Right kidney (tissue), 9 donors: ENCODE data around the gene PRR16.
"Not testable (repeated sequence)": the region's sequence is repeated elsewhere in the genome, so short reads cannot be mapped to it uniquely, and the experiment has no call there.

Experiments used
- DNase-seq: peaks from one replicate; pipeline ENCODE4 v3.0.0-alpha.2; 2016
- long read RNA-seq, 8 donors: transcript quantifications; one replicate each; lab custom pipeline, GENCODE V29; 2026

The PRR16 gene
- long read RNA-seq, donor 1, result 0 reads
- long read RNA-seq, donor 2, result 0 reads
- long read RNA-seq, donor 3, result 0 reads
- long read RNA-seq, donor 4, result 0 reads
- long read RNA-seq, donor 5, partial matches to known transcripts, result 6 of 6 reads
- long read RNA-seq, donor 5, other reads (novel, unspliced or antisense), result 0 of 6 reads
- long read RNA-seq, donor 6, result 0 reads
- long read RNA-seq, donor 7, partial matches to known transcripts, result 5 of 5 reads
- long read RNA-seq, donor 7, other reads (novel, unspliced or antisense), result 0 of 5 reads
- long read RNA-seq, donor 8, partial matches to known transcripts, result 5 of 5 reads
- long read RNA-seq, donor 8, other reads (novel, unspliced or antisense), result 0 of 5 reads

DNA sequence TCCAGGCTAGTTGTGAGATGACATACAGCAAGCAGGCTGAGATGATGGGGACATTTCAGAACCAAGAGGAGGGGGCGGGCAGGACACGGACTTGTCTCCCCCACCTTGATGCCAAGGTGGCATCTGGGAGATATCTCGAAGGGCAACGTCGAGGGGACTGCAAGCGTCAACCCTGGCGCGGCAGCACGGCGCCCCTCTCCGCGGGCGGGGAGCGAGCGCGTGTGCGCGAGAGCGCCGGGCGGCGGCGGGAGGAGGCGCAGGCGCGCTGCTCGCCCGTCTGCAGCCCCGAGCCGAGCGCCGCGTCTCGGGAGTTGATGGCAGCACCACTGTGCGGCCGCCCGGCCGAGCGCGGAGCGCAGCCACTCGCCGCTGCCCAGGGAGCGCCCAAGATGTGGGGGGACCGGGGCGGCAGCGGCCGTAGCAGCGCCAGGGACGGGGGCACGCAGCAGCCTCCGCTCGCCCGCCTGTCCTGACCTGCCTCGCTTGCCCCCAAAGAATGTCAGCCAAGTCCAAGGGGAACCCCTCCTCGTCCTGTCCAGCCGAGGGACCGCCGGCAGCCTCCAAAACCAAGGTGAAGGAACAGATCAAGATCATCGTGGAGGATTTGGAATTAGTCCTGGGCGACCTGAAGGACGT lies at the start of gene PRR16:
Gene PRR16, plus strand, starts transcription at position 310 of the 636 bp plus-strand sequence.
- peak; percentile 75 for DNase-seq

DNA sequence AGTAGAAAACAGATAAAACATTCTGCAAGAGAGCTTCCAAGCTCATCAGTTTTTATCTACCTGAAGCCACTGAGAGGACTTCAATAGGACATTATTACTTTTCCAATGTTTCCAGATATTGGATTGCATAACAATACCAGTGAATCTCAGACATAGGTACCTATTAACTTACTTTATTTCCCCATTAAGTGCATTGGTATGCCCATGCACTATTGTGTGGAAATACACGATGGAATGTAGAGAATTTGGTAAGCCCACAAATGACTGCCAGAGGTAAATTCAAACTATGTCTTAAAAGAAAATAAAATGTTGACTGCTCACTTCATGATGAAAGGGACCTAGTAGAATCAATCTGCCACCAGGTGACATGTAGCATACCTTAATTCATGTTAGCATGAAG lies 48.1 kb upstream of the PRR16 start:
- no peak for DNase-seq

DNA sequence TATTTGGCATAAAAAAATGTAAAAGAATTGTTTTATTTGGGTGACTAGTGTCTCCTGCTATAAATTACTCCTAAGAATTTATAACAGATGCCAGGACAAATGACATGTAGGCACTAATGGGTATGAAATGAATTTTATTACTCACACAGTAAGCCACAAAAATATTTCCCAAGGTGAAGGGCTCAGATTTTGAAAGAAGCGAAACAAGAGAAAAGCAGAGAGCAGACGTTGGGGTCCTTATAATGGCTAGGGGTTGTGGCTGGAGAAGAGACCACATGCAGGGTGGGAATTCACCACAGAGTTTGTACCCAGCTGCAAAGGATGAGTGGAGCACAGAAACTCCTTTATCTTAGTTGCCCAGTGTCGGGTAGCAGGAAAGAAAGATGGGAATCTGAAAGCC lies 45.0 kb upstream of the PRR16 start:
- no peak for DNase-seq

DNA sequence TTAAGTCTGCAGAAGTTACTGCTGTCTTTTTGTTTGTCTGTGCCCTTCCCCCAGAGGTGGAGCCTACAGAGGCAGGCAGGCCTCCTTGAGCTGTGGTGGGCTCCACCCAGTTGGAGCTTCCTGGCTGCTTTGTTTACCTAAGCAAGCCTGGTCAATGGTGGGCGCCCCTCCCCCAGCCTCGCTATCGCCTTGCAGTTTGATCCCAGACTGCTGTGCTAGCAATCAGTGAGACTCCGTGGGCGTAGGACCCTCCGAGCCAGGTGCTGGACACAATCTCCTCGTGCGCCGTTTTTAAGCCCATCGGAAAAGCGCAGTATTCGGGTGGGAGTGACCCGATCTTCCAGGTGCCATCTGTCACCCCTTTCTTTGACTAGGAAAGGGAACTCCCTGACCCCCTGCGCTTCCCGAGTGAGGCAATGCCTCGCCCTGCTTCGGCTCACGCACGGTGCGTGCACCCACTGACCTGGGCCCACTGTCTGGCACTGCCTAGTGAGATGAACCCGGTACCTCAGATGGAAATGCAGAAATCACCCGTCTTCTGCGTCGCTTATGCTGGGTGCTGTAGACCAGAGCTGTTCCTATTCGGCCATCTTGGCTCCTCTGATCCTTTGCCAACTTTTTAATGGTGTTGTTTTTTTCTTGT lies 37.3 kb upstream of the PRR16 start:
- not testable (repeated sequence) for DNase-seq

DNA sequence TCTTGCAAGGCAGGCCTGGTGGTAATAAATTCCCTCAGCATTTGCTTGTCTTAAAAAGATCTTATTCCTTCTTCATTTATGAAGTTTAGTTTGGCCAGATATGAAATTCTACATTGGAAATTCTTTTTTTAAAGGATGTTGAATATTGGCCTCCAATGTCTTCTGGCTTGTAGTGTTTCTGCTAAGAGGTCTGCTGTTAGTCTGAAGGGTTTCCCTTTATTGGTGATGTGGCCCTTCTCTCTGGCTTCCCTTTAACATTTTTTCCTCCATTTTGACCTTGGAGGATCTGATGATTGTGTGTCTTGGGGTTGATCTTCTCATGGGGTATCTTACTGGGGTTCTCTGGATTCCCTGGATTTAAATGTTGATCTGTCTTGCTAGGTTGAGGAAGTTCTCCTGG lies 33.5 kb upstream of the PRR16 start:
- no peak for DNase-seq

DNA sequence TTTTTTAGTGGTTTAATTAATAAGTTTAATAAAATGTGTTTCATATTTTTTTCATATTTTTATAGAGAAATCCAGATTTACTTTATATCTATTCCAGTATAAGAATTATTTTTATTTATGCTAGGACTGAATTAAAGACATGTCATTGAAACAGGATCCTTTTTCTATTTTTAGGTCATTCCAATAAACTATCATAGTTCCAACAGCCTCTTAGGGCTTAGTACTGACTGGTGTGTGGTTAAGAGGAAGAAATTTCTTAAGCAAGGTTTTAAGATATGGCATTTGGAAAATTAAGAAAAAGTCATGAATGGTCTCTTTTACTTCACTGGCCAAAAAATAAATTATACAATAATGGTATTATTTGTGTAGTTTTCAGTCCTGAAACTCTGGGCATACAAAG lies 31.2 kb upstream of the PRR16 start:
- no peak for DNase-seq

DNA sequence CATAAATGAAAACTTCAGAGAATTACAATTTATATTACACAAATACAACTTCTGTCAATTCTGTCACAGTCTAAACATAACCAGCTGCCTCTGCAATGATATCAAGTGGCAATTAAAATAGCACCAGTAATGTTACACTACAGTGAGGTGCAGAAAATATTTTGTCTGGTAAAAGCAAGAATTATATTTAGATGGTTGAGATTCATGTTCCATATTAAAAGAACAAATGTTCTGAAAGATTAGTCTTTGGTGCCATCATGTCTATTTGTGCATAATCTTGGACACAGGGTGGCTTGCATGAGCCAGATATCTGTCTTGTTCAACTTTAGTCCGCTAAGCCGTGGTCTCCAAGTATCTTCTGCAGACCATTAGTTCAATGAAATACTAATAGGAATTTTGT lies 29.0 kb upstream of the PRR16 start:
- no peak for DNase-seq

DNA sequence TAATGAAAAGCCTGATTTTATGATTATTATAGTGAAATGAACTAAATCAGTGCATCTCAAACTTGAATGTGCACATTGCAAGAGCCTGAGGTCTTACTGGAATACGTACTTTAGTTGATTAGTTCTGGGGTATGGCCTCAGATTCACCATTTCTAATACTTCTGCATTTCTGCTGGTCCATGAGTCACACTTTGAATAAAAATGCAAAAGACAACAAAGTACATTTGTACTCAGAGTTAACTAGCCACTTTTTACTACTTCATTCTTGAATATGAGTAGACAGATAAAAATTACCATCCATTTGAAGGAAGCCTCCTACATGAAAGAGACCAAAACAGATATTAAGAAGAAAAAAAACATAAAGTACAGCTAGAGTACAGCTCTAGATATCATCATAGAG lies 27.1 kb upstream of the PRR16 start:
- DNase-seq, result no peak

DNA sequence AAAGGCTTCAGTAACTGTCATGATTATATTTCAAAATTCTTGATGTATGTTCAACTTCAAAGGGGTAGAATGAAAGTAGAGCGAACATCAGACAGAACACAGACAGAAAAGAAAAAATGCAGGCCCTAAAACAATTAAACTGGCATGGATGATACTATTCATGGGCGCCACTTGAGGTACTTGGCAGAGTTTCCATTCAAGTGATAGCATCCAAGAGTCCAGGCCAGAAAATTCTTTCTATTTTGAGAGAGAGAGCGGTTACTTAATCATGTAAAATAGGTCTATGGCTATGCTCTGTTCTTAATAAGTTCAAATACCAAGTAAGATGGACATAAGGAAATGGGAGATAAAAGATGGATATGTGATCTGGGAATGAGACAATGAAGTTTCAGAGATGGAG lies 21.4 kb upstream of the PRR16 start:
- DNase-seq, result no peak

DNA sequence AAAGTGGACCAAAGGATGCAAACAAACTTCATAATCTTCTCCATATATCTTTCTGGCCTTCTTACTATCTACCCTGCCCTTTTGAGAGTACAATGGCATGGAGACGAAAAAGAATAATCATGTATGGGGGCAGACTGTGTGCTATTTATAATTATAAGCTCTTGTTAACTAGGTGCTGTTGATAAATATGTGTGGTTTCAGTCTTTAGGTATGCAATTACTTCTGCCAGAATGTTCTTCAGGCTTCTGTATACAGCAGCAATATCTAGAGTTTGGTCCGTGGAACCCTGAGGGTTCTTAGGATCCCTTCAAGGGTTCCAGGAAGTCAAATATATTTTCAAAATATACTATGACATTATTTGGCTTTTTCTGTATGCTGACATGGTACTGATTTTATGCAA lies 20.5 kb upstream of the PRR16 start:
- no peak for DNase-seq

DNA sequence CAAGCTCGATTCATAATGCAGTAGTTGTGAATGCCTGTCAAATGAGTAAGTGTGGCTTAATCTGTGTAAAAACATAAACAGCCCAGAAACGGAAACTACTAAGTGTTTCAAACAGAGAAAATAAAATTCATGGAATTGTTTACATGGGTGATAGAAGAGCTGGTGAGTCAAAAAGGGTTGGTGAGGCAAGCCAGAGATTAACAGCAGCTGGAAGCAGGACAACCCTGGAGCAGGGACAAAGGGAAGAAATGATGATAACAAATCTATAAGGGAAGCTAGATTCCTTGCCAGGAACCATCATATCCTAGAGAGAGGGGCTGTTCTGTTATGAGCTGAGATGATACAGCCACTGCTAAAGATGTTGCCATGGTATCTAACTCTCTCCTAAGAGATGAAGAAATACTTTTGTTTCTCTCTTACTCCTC lies 18.0 kb upstream of the PRR16 start:
- DNase-seq, result no peak

DNA sequence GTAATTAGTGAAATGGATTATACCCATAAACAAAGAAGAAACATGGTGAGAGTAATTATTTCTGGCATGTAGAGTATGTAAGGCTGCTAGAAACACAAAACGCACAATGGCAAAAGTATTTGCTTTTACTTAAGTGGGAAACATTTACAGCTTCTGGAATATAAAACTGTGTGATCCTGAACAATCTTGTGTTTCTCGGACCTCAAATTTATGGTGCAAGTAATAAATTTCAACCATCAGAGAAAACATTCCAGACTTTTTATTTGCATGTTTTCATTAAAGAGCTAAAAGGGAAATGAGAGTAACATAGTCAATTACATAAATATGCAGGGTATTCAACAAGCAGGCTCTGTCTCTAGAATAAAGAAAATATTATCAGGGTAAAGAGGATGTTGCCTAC lies 17.2 kb upstream of the PRR16 start:
- no peak for DNase-seq

DNA sequence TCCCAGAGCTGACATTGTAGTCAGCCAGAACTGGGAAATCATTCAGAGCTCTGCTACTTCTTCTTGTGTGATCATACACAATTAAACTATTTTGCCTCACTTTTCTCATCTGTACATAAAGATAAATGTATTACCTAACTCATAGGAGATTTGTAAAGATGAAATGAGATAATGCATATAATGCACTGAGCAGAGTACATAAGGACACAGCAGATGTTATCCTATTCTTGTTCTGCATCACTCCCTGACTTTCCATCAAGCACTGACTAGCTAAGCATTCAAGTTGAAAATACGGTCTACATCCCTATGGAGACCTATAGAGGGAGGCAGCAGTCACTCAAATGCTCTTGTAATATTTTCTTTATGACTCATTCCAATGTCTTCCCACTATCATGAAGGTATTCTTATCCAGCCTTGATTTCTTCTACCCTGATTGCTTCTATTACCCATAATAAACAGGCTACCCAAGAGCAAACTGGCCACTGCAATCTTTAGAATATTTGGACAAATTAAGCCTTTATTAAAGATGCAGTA lies 16.3 kb upstream of the PRR16 start:
- no peak for DNase-seq

DNA sequence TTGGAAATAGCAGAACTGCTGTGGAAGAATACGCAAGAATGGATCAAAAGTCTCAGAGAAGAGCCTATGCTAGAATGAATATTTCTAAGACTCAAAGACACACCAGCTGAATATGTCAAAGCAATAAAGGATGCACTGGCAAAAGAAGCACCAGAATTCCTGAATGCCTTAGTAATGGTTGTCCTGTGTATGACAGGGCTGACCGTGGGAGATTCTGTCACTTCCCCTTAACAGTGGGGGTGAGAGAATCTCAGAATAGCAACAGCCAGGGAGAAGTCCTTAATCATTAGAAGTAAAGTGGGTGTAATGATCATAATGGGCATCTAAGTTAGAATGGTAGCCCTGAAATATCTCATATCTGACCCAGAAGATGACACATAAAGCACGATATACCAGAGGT lies 14.6 kb upstream of the PRR16 start:
- no peak for DNase-seq

DNA sequence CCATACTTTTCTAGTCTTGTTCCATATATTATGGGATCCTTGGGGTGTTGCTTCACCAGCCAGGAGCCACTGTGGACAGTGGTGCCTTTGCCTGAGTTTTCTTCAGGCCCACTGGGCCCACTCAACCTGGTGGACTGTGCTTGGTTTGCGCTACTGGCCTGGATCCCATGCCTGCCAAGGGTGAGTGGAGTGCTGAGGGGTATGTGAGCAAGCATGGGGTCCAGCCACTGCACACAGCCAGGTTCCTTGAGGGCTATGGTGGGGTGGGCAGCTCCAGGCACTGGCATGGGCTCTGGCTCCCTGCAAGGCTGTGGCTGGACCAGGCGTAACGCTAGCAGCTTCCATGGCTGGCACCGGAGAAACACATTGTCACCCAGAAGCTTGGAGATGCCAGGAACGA lies 13.2 kb upstream of the PRR16 start:
- no peak for DNase-seq

DNA sequence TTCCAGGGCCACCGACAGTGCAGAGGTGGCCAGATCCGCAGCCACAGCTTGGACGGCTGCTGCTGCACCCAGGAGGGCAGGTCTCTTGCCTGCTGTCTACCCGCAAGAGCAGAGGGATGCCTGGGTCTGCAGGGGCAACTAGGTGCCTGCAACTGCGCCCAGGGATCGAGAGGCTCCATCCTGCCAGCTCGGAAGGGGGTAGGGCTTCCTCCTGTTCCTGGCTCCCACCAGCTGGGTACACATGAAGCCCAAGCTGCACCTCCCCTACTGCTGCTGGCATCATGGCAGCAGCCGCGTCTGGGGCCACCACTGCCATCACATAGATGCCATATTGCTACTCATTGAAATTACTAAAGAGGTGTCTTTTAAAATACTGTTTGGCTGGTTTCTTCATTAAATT lies 12.7 kb upstream of the PRR16 start:
- DNase-seq, result no peak

DNA sequence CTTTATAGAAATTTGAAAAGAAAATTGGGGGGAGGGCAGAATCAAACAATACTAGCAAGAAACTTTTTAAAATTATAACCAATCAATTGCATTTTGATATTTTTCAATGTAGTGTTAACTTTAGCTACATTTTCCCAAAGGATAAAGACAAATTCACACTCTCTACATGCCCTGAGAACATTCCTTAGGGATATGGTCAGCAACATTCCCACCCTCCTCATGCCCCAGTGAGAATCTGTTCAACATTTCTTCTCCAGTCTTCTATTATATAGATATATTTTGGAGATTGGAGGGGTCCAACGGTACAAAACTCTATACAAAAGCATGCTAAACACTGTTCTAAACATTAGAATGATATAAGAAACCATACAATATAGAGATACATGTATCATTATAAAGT lies 11.6 kb upstream of the PRR16 start:
- no peak for DNase-seq

DNA sequence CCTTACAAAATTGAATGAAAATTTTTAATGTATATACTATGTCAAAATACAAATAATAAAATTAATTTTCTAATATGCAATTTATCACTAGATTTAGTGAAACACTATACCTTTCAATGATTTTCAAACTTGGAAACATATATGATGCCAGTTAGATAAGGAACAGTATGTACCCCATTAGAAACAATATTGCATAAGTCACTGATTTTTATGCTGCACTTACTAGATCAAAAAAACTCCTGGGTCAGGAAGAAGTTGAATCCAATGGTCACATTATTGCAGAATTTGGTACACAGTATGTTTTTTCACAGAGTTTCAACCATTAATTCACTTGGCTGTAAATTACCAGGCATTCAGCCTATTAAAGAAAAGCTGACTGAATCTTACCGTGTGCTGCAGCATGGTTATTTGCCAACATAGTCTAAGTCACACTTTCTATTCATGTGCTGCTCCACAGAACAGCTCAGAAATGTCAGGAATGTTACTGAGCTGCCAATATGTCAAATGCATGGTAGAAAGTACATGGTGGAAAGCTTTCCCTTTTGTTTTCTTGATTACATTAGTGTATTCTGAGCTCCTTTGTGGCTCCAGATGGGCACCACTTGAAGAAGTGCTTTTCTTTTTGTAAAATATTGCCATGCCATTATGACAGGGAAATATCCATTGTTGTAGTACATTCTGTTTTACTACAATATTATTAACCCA lies 9.9 kb upstream of the PRR16 start:
- DNase-seq, result no peak

DNA sequence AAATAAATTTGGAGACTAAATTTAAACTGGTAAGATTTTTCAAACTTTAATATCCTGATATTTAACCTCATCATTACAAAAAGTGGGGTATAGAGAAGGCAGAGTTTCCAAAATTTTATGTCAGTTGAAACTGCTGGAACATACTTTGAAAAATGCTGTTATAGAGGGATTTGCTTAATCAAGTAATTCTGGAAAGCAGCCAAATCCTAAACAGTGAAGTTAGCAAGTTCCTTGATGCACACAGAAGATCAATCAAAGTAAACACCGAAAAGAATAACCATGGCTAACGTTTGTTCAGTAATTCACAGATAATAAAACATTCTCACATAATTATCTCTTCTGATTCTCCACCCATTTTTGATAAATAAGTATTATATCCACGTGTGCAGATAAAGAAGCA lies 8.1 kb upstream of the PRR16 start:
- no peak for DNase-seq

DNA sequence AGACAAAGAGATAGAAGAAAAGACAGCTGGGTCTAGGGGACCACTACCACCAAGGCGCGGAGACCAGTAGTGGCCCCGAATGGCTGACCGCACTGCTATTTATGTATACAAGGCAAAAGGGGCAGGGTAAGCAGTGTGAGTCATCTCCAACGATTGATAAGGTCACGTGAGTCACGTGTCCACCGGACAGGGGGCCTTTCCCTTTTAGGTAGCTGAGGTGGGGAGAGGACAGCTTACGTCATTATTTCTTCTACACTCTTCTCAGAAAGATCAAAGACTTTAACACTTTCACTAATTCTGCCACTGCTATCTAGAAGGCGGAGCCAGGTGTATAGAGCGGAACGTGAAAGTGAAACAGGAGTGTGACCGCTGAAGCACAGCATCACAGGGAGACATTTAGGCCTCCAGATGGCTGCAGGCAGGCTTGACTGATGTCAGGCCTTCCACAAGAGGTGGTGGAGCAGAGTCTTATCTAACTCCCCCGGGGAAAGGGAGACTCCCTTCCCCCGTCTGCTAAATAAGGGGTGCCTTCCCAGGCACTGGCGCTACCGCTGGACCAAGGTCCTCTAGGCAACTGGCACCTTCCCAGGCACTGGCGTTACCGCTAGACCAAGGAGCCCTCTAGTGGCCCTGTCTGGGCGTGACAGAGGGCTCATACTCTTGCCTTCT lies 6.1 kb upstream of the PRR16 start:
- DNase-seq, result peak; percentile 36

DNA sequence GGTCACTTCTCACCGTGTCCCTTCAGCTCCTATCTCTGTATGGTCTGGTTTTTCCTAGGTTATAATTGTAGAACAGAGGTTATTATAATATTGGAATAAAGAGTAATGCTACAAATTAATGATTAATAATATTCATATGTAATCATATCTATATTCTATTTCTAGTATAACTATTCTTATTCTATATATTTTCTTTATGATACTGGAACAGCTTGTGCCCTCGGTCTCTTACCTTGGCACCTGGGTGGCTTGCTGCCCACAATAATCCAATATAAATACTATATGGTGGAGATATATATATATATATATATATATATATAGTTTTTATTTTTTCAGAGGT lies 5.6 kb upstream of the PRR16 start:
- not testable (repeated sequence) for DNase-seq

DNA sequence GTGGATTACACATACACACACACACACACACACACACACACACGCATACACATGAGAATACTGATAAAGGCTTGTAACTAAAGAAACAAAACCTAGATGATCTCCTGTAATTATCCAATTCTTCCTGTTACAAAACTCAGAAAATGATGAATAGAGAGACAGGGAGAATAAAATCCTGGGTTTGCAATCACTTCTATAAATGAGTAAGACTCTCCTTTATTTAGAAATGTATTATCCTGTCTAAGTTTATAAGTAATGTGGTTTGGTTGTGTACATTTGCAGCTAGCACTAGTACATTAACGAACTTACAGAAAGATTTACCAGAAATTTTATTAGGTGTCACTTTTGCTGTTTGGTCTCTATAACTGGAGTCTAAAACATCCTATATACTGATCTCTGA lies 2.8 kb upstream of the PRR16 start:
- no peak for DNase-seq
